GM23248 (cell line): ENCODE data around the gene HRH3.

Experiments
- EZH2 ChIP-seq: fragments of 200-600 bp; sonication (generic); IDR thresholded peaks from 2 replicates; pipeline ENCODE4 v1.6.1; 2018; ENCODE audit warnings: antibody characterized with exemption, mild to moderate bottlenecking; ENCODE audit not compliant: insufficient read depth, poor library complexity, severe bottlenecking
- EZH2phosphoT487 ChIP-seq: fragments of 200-600 bp; sonication (generic); IDR thresholded peaks from 2 replicates; pipeline ENCODE4 v1.6.1; 2018; ENCODE audit warnings: antibody characterized with exemption, moderate library complexity, mild to moderate bottlenecking, low read depth; ENCODE audit not compliant: insufficient read depth

- TF ChIP-seq EZH2 (no peak), EZH2phosphoT487 (no peak)
These were observed 16.1 kb upstream of the HRH3 start for GRCh38 chr20:62236200-62236599.
